GM23338 (cell line): Measurements from ENCODE around the gene RPL14. TPM values are rescaled to one million over a fixed set of nuclear protein-coding genes. Genes with fewer than 3 reads are reported as not detected.

Source experiments
- ATAC-seq: fragments of 200-7000 bp; cut with Tn5 transposase; 3 replicates; pipeline ENCODE4 v1.9.1; 2020
- DNase-seq: peaks from one replicate; pipeline ENCODE4 v3.0.0-alpha.2; 2015; ENCODE audit warnings: low spot score
- H2AFZ ChIP-seq: fragments of 200-600 bp; sonication (generic); 2 replicates; pipeline ENCODE4 v1.8.0; 2016; ENCODE audit warnings: antibody characterized with exemption, mild to moderate bottlenecking, moderate library complexity
- H3F3A ChIP-seq: fragments of 200-600 bp; sonication (generic); replicated peaks from 2 replicates; pipeline ENCODE4 v1.8.0; 2017; ENCODE audit warnings: antibody characterized with exemption, mixed run types, low read depth
- H3K27ac ChIP-seq: fragments of 200-600 bp; sonication (generic); 2 replicates; pipeline ENCODE4 v1.6.1; 2016; ENCODE audit warnings: low read depth
- H3K27me3 ChIP-seq: fragments of 200-600 bp; sonication (generic); 2 replicates; pipeline ENCODE4 v1.8.0; 2016; ENCODE audit warnings: mild to moderate bottlenecking, mixed run types, moderate library complexity; ENCODE audit not compliant: insufficient read depth
- H3K36me3 ChIP-seq: fragments of 200-600 bp; sonication (generic); 2 replicates; pipeline ENCODE4 v1.8.0; 2016; ENCODE audit warnings: mild to moderate bottlenecking; ENCODE audit not compliant: insufficient read depth
- H3K4me1 ChIP-seq: fragments of 200-600 bp; sonication (generic); 2 replicates; pipeline ENCODE4 v1.8.0; 2016; ENCODE audit warnings: mild to moderate bottlenecking, moderate library complexity; ENCODE audit not compliant: insufficient read depth
- H3K4me2 ChIP-seq: fragments of 200-600 bp; sonication (generic); 2 replicates; pipeline ENCODE4 v1.7.1; 2017; ENCODE audit warnings: mixed run types
- H3K4me3 ChIP-seq: fragments of 200-600 bp; sonication (generic); 2 replicates; pipeline ENCODE4 v1.6.1; 2016; ENCODE audit warnings: mixed run types
- H3K79me2 ChIP-seq: fragments of 200-600 bp; sonication (generic); replicated peaks from 2 replicates; pipeline ENCODE4 v1.8.0; 2017; ENCODE audit warnings: mild to moderate bottlenecking; ENCODE audit not compliant: insufficient read depth
- H3K9me2 ChIP-seq: fragments of 200-600 bp; sonication (generic); 2 replicates; pipeline ENCODE4 v1.8.0; 2017; ENCODE audit not compliant: insufficient read depth
- H4K20me1 ChIP-seq: fragments of 200-600 bp; sonication (generic); replicated peaks from 2 replicates; pipeline ENCODE4 v1.8.0; 2017; ENCODE audit warnings: mild to moderate bottlenecking; ENCODE audit not compliant: insufficient read depth
- H3K27ac Mint-ChIP-seq: 2 replicates; pipeline ENCODE4 v1.8.0; 2020; ENCODE audit warnings: inconsistent platforms, mild to moderate bottlenecking, moderate library complexity, mixed read lengths
- H3K27me3 Mint-ChIP-seq: 3 replicates; pipeline ENCODE4 v1.8.0; 2022; ENCODE audit warnings: low read depth, mild to moderate bottlenecking, moderate library complexity, mixed read lengths, inconsistent platforms; ENCODE audit not compliant: insufficient read depth, poor library complexity
- H3K36me3 Mint-ChIP-seq: 3 replicates; pipeline ENCODE4 v1.8.0; 2021; ENCODE audit warnings: low read depth, mild to moderate bottlenecking, inconsistent platforms, moderate library complexity, mixed read lengths
- H3K4me1 Mint-ChIP-seq: 3 replicates; pipeline ENCODE4 v1.8.0; 2020; ENCODE audit warnings: mild to moderate bottlenecking, inconsistent platforms, mixed read lengths
- H3K4me3 Mint-ChIP-seq: 3 replicates; pipeline ENCODE4 v1.8.0; 2021; ENCODE audit warnings: moderate library complexity, mild to moderate bottlenecking, inconsistent platforms, mixed read lengths
- H3K9me3 Mint-ChIP-seq: 3 replicates; pipeline ENCODE4 v1.8.0; 2020; ENCODE audit warnings: moderate library complexity, mild to moderate bottlenecking, inconsistent platforms, mixed read lengths
- CREB1 ChIP-seq: fragments of 250-450 bp; sonication (Bioruptor Pico); IDR thresholded peaks from 2 replicates; pipeline ENCODE4 v1.5.0; 2020; ENCODE audit warnings: low read depth, mild to moderate bottlenecking, moderate library complexity
- CTCF ChIP-seq, 2 experiments: fragments of 200-600 bp in 1 of 2; sonication (generic) in 1 of 2; conservative IDR thresholded peaks; 2 replicates each; pipeline versions ENCODE4 v1.5.1 to v1.6.1; 2016 to 2017; ENCODE audit warnings: antibody characterized with exemption in 2 of 2, low read depth in 2 of 2, mild to moderate bottlenecking in 2 of 2, moderate library complexity in 1 of 2
- ETS1 ChIP-seq: IDR thresholded peaks from 2 replicates; pipeline ENCODE4 v1.6.1; 2016; ENCODE audit warnings: antibody characterized with exemption
- EZH2 ChIP-seq: fragments of 200-600 bp; sonication (generic); IDR thresholded peaks from one replicate; pipeline ENCODE4 v1.8.0; 2017; ENCODE audit warnings: antibody characterized with exemption, mild to moderate bottlenecking, low read depth; ENCODE audit not compliant: unreplicated experiment
- EZH2phosphoT487 ChIP-seq: fragments of 200-600 bp; sonication (generic); IDR thresholded peaks from one replicate; pipeline ENCODE4 v1.8.1; 2018; ENCODE audit warnings: antibody characterized with exemption; ENCODE audit not compliant: unreplicated experiment
- JUNB ChIP-seq: IDR thresholded peaks from one replicate; pipeline ENCODE4 v1.6.1; 2016; ENCODE audit warnings: antibody characterized with exemption; ENCODE audit not compliant: unreplicated experiment
- POLR2AphosphoS5 ChIP-seq: IDR thresholded peaks from 2 replicates; pipeline ENCODE4 v1.6.1; 2016; ENCODE audit warnings: antibody characterized with exemption, low read depth
- REST ChIP-seq: IDR thresholded peaks from one replicate; pipeline ENCODE4 v1.6.1; 2018; ENCODE audit warnings: antibody characterized with exemption; ENCODE audit not compliant: unreplicated experiment
- STAT1 ChIP-seq: IDR thresholded peaks from one replicate; pipeline ENCODE4 v1.6.1; 2016; ENCODE audit warnings: antibody characterized with exemption; ENCODE audit not compliant: unreplicated experiment
- ZNF114 ChIP-seq: fragments of 250-450 bp; sonication (Bioruptor Pico); IDR thresholded peaks from 2 replicates; pipeline ENCODE4 v1.5.0; 2020; ENCODE audit warnings: mild to moderate bottlenecking, moderate library complexity
- ZNF331 ChIP-seq: fragments of 250-450 bp; sonication (Bioruptor Pico); IDR thresholded peaks from 2 replicates; pipeline ENCODE4 v1.5.0; 2020; ENCODE audit warnings: low read depth, mild to moderate bottlenecking, moderate library complexity
- polyA plus RNA-seq: library from polyadenylated mRNA; unstranded; fragments of >200 nt; fragmentation: Nextera tagmentation; extraction: Ambion mirVana; gene quantifications from 2 replicates; pipeline ENCODE4 v1.2.1, GENCODE V29; 2016
- total RNA-seq: library from RNA; depleted of rRNA; stranded (reverse); fragments of >200 nt; shearing (Covaris generic); gene quantifications from 2 replicates; pipeline ENCODE4 v1.2.3, GENCODE V29; 2014

Gene RPL14
- total and polyA plus RNA-seq, 2 experiments from 2014 or later: 596 to 1,748 TPM

GRCh38 chr3:40494698-40495097 lies 37.6 kb downstream of the RPL14 start (continued):
- no peak for TF ChIP-seq ETS1
- TF ChIP-seq EZH2: no peak
- no peak for TF ChIP-seq JUNB
- no peak for TF ChIP-seq CTCF (conservative IDR thresholded peaks at IDR 0.05; ENCODE audit: low read depth in 2 of 2)
- TF ChIP-seq CREB1 (CRISPR knock-in tag): no peak
- no peak for TF ChIP-seq STAT1
- no peak for TF ChIP-seq ZNF114 (CRISPR knock-in tag)
- no peak for TF ChIP-seq POLR2AphosphoS5

GRCh38 chr3:40497288-40497687 lies 40.1 kb downstream of the RPL14 start:
- Histone ChIP-seq H3K4me2 (no peak overlapping the region), H3K4me1 (no peaks in the 10 kb centered on the region), H3K27ac (no peak overlapping the region), H3K27me3 (no peaks in the 10 kb centered on the region), H3K36me3 (no peaks in the 10 kb centered on the region), H3K9me2 (no peaks in the 10 kb centered on the region), H3F3A (no peaks in the 10 kb centered on the region), H2AFZ (no peak overlapping the region), H4K20me1 (no peaks in the 10 kb centered on the region), H3K79me2 (no peaks in the 10 kb centered on the region), H3K4me3 (no peak overlapping the region)
- no peak overlapping the region for H3K4me3 Mint-ChIP-seq
- peaks cover 6% of the 10 kb centered on the region for H3K27me3 Mint-ChIP-seq
- peaks cover 16% of the 10 kb centered on the region; the same call in 2 of the 3 replicates for H3K4me1 Mint-ChIP-seq
- no peaks in the 10 kb centered on the region for H3K9me3 Mint-ChIP-seq
- H3K36me3 Mint-ChIP-seq: no peaks in the 10 kb centered on the region
- DNase-seq: no peak
- no peak for ATAC-seq
- H3K27ac Mint-ChIP-seq: no peak overlapping the region
- TF ChIP-seq STAT1: no peak
- TF ChIP-seq CREB1 (CRISPR knock-in tag): no peak
- TF ChIP-seq POLR2AphosphoS5: no peak
- no peak for TF ChIP-seq CTCF (conservative IDR thresholded peaks at IDR 0.05; ENCODE audit: low read depth in 2 of 2)
- no peak for TF ChIP-seq JUNB
- no peak for TF ChIP-seq ZNF331
- no peak for TF ChIP-seq ETS1
- TF ChIP-seq EZH2phosphoT487: no peak
- TF ChIP-seq REST: no peak
- no peak for TF ChIP-seq ZNF114 (CRISPR knock-in tag)
